Heart left ventricle (tissue), 16 donors: ENCODE results near the gene ZFYVE27. TPM values are rescaled to one million over a fixed set of nuclear protein-coding genes. Genes with fewer than 3 reads are reported as not detected.

Experiments
- ATAC-seq, 4 donors: fragments of 200-7000 bp; cut with Tn5 transposase; one replicate each; pipeline ENCODE4 v1.9.1; 2020 to 2022; ENCODE audit warnings: moderate library complexity in 4 of 4, mild to moderate bottlenecking in 3 of 4, moderate number of reproducible peaks in 1 of 4
- DNase-seq, 5 donors: peaks; one replicate each; pipeline ENCODE4 v3.0.0-alpha.2; 2020
- H3K27ac ChIP-seq, 12 donors: fragments of 200-600 bp; sonication (generic) in 4 of 12; one replicate each; pipeline versions ENCODE4 v1.5.0 to v1.8.0; 2016 to 2022; ENCODE audit warnings: mild to moderate bottlenecking in 2 of 12
- H3K27me3 ChIP-seq, 9 donors: fragments of 200-600 bp; sonication (generic) in 2 of 9; one replicate each; pipeline versions ENCODE4 v1.5.1 to v1.8.0; 2016 to 2022; ENCODE audit warnings: mild to moderate bottlenecking in 3 of 9
- H3K36me3 ChIP-seq, 9 donors: fragments of 200-600 bp; sonication (generic) in 2 of 9; one replicate each; pipeline versions ENCODE4 v1.5.0 to v1.8.0; 2018 to 2022; ENCODE audit warnings: mild to moderate bottlenecking in 2 of 9
- H3K4me1 ChIP-seq, 12 donors: fragments of 200-600 bp; sonication (generic) in 4 of 12; one replicate each; pipeline versions ENCODE4 v1.5.0 to v1.8.0; 2016 to 2022; ENCODE audit warnings: mild to moderate bottlenecking in 3 of 12
- H3K4me3 ChIP-seq, 12 donors: fragments of 200-600 bp; sonication (generic) in 4 of 12; one replicate each; pipeline versions ENCODE4 v1.5.0 to v1.8.0; 2017 to 2022; ENCODE audit warnings: mild to moderate bottlenecking in 9 of 12, moderate library complexity in 4 of 12
- H3K9me3 ChIP-seq, 12 donors: fragments of 200-600 bp; sonication (generic) in 4 of 12; one replicate each; pipeline versions ENCODE4 v1.5.0 to v1.8.0; 2016 to 2022; ENCODE audit warnings: mild to moderate bottlenecking in 1 of 12
- POLR2A ChIP-seq, 2 donors: fragments of 450-650 bp; IDR thresholded peaks; one replicate each; pipeline ENCODE4 v1.6.1; 2017; ENCODE audit warnings: antibody characterized with exemption in 2 of 2, mild to moderate bottlenecking in 2 of 2, moderate library complexity in 2 of 2
- WGBS, 4 donors: extraction: QIAGEN DNeasy Blood & Tissue Kit in 2 of 4; methylation state at CpG; one replicate each; pipeline versions ENCODE4 v1.1.5 to v1.1.7; 2013 to 2018; 5-methylcytosine and 5-hydroxymethylcytosine counted together
- intact Hi-C, 10 donors: fragments of 100-400 bp; cut with DNase I; formaldehyde crosslinking; loops; one replicate each; pipeline versions ENCODE4 v1.11.1 to v1.14.2; 2022
- polyA plus RNA-seq, 2 donors: library from polyadenylated mRNA; stranded (reverse); fragments of 200-250 nt; gene quantifications; one replicate each; pipeline ENCODE4 v1.2.3, GENCODE V29; 2013
- total RNA-seq, 9 donors: library from RNA; depleted of rRNA in 2 of 9; stranded (reverse); fragments of >200 nt in 2 of 9; fragmentation: NEBNext Ultra II Directional in 3 of 9; extraction: Animal tissue kit (Norgen Biotek cat#: 25700) in 3 of 9; gene quantifications; one replicate each; pipeline versions ENCODE4 v1.1.0 to v1.2.4, GENCODE V29; 2016 to 2023
- TF ChIP-seq, protein P1 (sequence below), 12 donors: fragments of 200-600 bp; sonication (generic) in 4 of 12; IDR thresholded peaks; one replicate each; pipeline versions ENCODE4 v1.5.0 to v1.8.0; 2018 to 2022; ENCODE audit warnings: antibody characterized with exemption in 12 of 12, mild to moderate bottlenecking in 5 of 12
- donor health status: ischemic (EF 13 %, LVEDD 7.1; RV severe dilation, severe dysfunction).
- donor health status: healthy with polysubstance abuse.
- donor health status: DM: no; HTN: yes; CAD: no.
- donor health status: DM: no; HTN: no; CAD: no.
- donor health status: ischemic (EF 25% LVEDD 6.9; RV normal size, moderate dysfunction).
- donor health status: ischemic (EF 25% LVEDD 5.7; RV mildly dilated, moderate dysfunction).
- donor health status: healthy.
- donor health status: DM: yes; HTN: yes; CAD: no.
- donor health status: ischemic (EF 35%, LVEDD 5.7; RV mildly dilated, moderate dysfunction).
- donor health status: nonischemic (EF 11% LVEDD 7.7; RV severe dilation, severe dysfunction).
- donor health status: DM: yes; HTN: yes; CAD: no.
- donor health status: PGD.
- donor health status: ischemic (EF 29% LVEDD 5.4; RV normal size, mild dysfunction).
- donor health status: nonischemic (EF 23%, LVEDD 6.1; RV moderate dilation, normal function).

Gene ZFYVE27
- total and polyA plus RNA-seq, 11 donors, result 7.3 to 28.5 (median 13.1) TPM

DNA sequence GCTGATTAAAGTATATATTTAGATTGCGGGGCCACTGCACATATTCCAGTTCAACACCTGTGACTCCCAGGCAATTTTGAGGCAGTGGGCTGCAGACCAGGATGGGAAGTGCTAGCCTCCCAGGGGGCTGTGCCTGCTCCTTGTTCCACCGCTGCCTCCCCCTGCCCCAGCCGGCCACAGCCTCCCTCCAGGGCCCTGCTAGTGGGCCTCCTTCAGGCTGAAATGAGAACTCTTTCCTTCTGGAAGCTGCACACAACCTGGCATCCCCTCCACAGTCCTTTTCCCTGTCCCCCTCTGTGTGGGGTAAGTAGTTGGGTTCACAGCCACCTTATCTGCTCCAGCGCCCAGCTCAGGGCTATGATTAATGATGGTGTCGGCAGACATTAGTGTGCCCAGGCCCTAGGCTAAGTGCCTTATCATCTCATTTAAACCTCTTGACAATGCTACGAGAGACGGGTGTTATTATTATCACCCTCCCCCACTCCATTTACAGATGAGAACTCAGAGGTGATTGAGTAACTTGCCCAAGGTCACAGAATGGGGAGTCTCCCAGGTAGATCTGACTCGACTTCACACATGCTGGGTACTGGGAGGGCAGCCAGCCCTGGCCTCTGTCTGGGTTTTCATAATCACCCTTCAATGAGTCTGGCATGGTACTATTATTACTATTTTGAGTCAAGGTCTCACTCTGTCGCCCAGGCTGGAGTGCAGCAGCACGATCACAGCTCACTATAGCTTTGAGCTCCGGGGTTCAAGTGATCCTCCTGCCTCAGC is 45.7 kb downstream of the ZFYVE27 start:
- no peaks in the 10 kb centered on the region for H3K27me3 ChIP-seq
- ATAC-seq, result peak; percentile 52 to 86 (median 80)
- intact Hi-C loops, result no loop called here

DNA sequence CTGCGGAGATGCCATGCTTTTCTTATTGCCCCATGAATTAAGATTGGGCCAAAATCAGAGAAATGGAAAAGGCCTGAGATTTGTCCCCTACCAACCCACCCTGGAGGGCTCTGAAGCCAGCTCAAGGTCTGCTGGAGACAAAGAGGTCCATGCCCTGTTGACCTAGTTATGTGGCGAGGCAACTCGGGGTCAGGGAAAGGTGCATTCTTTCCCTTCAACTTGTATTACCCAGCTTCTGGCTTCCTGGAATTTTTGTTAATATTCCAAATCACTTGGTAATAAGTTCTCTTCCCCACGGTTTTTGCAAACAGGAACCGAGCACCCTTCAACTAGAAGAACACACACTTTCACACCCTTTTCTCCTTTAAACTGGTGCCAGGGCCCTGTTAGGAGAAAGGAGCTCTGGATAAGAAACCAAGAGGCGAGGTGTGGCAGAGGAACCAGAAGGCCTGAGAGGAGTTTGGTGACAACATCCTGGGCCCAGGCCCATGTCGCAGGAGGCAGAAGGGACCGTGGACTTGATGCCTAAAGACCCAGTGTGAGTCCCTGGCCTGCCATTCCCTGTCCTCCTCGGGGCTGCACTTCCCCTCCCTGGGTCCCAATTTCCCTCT is 47.4 kb downstream of the ZFYVE27 start:
- H3K4me3 ChIP-seq, result no peak overlapping the region
- TF ChIP-seq, protein P1, sequence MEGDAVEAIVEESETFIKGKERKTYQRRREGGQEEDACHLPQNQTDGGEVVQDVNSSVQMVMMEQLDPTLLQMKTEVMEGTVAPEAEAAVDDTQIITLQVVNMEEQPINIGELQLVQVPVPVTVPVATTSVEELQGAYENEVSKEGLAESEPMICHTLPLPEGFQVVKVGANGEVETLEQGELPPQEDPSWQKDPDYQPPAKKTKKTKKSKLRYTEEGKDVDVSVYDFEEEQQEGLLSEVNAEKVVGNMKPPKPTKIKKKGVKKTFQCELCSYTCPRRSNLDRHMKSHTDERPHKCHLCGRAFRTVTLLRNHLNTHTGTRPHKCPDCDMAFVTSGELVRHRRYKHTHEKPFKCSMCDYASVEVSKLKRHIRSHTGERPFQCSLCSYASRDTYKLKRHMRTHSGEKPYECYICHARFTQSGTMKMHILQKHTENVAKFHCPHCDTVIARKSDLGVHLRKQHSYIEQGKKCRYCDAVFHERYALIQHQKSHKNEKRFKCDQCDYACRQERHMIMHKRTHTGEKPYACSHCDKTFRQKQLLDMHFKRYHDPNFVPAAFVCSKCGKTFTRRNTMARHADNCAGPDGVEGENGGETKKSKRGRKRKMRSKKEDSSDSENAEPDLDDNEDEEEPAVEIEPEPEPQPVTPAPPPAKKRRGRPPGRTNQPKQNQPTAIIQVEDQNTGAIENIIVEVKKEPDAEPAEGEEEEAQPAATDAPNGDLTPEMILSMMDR (IDR thresholded peaks at IDR 0.05), result no peak
- no peak for TF ChIP-seq POLR2A (IDR thresholded peaks at IDR 0.05)
- no peaks in the 10 kb centered on the region for H3K36me3 ChIP-seq
- peaks cover 4 to 40% (median 17%) of the 10 kb centered on the region in 12 donors for H3K4me1 ChIP-seq
- intact Hi-C loops, result no loop called here
- ATAC-seq (no peak), DNase-seq (peak in 2 of 5 donors; percentile 3 to 34)
- H3K27ac ChIP-seq, result no peak overlapping the region
- 69 to 74% (median 73%) methylated on average over 9 of the region's 9 CpGs for WGBS, 4 donors
- H3K27me3 ChIP-seq, result no peaks in the 10 kb centered on the region
- no peaks in the 10 kb centered on the region for H3K9me3 ChIP-seq

More for the DNA sequence above, 45.7 kb downstream of the ZFYVE27 start:
- H3K4me3 ChIP-seq, result no peak overlapping the region
- H3K9me3 ChIP-seq, result no peaks in the 10 kb centered on the region
- H3K4me1 ChIP-seq, result peaks cover 0 to 32% (median 14%) of the 10 kb centered on the region in 12 donors
- H3K36me3 ChIP-seq, result no peaks in the 10 kb centered on the region
- peak overlapping the region in 2 of 12 donors; percentile 56 to 68 for H3K27ac ChIP-seq
- DNase-seq, result peak in 3 of 5 donors; percentile 42 to 78 (median 54)
- WGBS, 4 donors, result 48 to 60% (median 57%) methylated on average over 10 to 11 of the region's 11 CpGs
- TF ChIP-seq, protein P1 (IDR thresholded peaks at IDR 0.05), result no peak
- no peak for TF ChIP-seq POLR2A (IDR thresholded peaks at IDR 0.05)

GRCh38 chr10:97785231-97785630 is 48.3 kb downstream of the ZFYVE27 start:
- no peaks in the 10 kb centered on the region for H3K9me3 ChIP-seq
- no peak overlapping the region for H3K27ac ChIP-seq
- TF ChIP-seq POLR2A (IDR thresholded peaks at IDR 0.05), result no peak
- TF ChIP-seq, protein P1 (IDR thresholded peaks at IDR 0.05), result no peak
- H3K4me3 ChIP-seq, result no peak overlapping the region
- no peaks in the 10 kb centered on the region for H3K36me3 ChIP-seq
- intact Hi-C loops, result no loop called here
- 90 to 97% (median 95%) methylated on average over 5 of the region's 5 CpGs for WGBS, 4 donors
- ATAC-seq (no peak), DNase-seq (peak in 1 of 5 donors; percentile 4)
- peaks cover 4 to 41% (median 18%) of the 10 kb centered on the region in 12 donors for H3K4me1 ChIP-seq
- no peaks in the 10 kb centered on the region for H3K27me3 ChIP-seq

GRCh38 chr10:97785731-97786130 is 48.8 kb downstream of the ZFYVE27 start:
- 76 to 84% (median 81%) methylated on average over 9 of the region's 9 CpGs for WGBS, 4 donors
- Histone ChIP-seq H3K9me3 (no peaks in the 10 kb centered on the region), H3K27ac (no peak overlapping the region), H3K4me3 (no peak overlapping the region), H3K4me1 (peaks cover 4 to 36% (median 17%) of the 10 kb centered on the region in 12 donors), H3K27me3 (peaks cover 0 to 3% (median 0%) of the 10 kb centered on the region in 9 donors), H3K36me3 (no peaks in the 10 kb centered on the region)
- TF ChIP-seq, protein P1 (IDR thresholded peaks at IDR 0.05), result no peak
- TF ChIP-seq POLR2A (IDR thresholded peaks at IDR 0.05), result no peak
- DNase-seq, result peak in 2 of 5 donors; percentile 5 to 20
- intact Hi-C loops, result no loop called here
- ATAC-seq, result no peak
